HepG2 (cell line): ENCODE results near the gene NECTIN2. TPM values are rescaled to one million over a fixed set of nuclear protein-coding genes. Genes with fewer than 3 reads are reported as not detected.
A peak's percentile ranks its signal among the peaks of the same experiment; 100 is the strongest.

Source experiments
- FOXP4 ChIP-seq: sonication (generic); formaldehyde crosslinking; IDR thresholded peaks from 2 replicates; pipeline ENCODE4 v1.4.0; 2020; ENCODE audit warnings: missing genetic modification reagents
- NFE2 ChIP-seq: sonication (generic); formaldehyde crosslinking; IDR thresholded peaks from 2 replicates; pipeline ENCODE4 v1.4.0; 2020; ENCODE audit warnings: missing genetic modification reagents
- PAXIP1 ChIP-seq: sonication (generic); formaldehyde crosslinking; conservative IDR thresholded peaks from 2 replicates; pipeline ENCODE4 v1.4.0; 2020; ENCODE audit warnings: mild to moderate bottlenecking, missing genetic modification reagents, moderate library complexity
- SKIL ChIP-seq: sonication (generic); formaldehyde crosslinking; IDR thresholded peaks from 2 replicates; pipeline ENCODE4 v1.8.0; 2022; ENCODE audit warnings: missing genetic modification reagents, mild to moderate bottlenecking, moderate library complexity, borderline replicate concordance
- ZC3H4 ChIP-seq: sonication (generic); formaldehyde crosslinking; IDR thresholded peaks from 2 replicates; pipeline ENCODE4 v1.4.0; 2020; ENCODE audit warnings: missing genetic modification reagents, borderline replicate concordance
- ZNF136 ChIP-seq: sonication (generic); formaldehyde crosslinking; IDR thresholded peaks from 2 replicates; pipeline ENCODE4 v1.8.1; 2022; ENCODE audit warnings: low read depth, mild to moderate bottlenecking, moderate library complexity, missing genetic modification reagents
- ZNF18 ChIP-seq: sonication (generic); formaldehyde crosslinking; IDR thresholded peaks from 2 replicates; pipeline ENCODE4 v1.8.0; 2022; ENCODE audit warnings: mild to moderate bottlenecking, missing genetic modification reagents; ENCODE audit not compliant: insufficient replicate concordance
- polyA plus RNA-seq, 8 experiments: library from polyadenylated mRNA; depleted of rRNA in 3 of 8; stranded (reverse) in 7 of 8; unstranded in 1 of 8; fragments of >200 nt; fragmentation: Illumina TruSeq in 4 of 8; extraction: Trizol in 4 of 8; gene quantifications; 2 replicates each; pipeline versions ENCODE4 v1.2.1 to v1.2.3, GENCODE V29; 2011 to 2016; ENCODE audit warnings: low read depth in 4 of 8, missing spikeins in 1 of 8, mixed read lengths in 1 of 8; ENCODE audit not compliant: insufficient read depth in 1 of 8
- total RNA-seq, 5 experiments: library from RNA; depleted of rRNA; stranded (reverse); fragments of >200 nt; fragmentation: Illumina TruSeq; extraction: Trizol; gene quantifications; 2 replicates each; pipeline ENCODE4 v1.2.3, GENCODE V29; 2016; ENCODE audit warnings: low read depth in 1 of 5
- TF ChIP-seq, protein P1 (sequence below): IDR thresholded peaks from 2 replicates; pipeline ENCODE4 v1.6.1; 2016; ENCODE audit warnings: low read depth, missing genetic modification reagents, missing compliant biosample characterization
- TF ChIP-seq, protein P2 (sequence below): IDR thresholded peaks from 2 replicates; pipeline ENCODE4 v1.6.1; 2016

NECTIN2 gene
- total and polyA plus RNA-seq, 2 of the 13 experiments (the other 11 are each of a cell fraction or from before 2014, with no cell fraction given) = 75.4 to 114 TPM

DNA sequence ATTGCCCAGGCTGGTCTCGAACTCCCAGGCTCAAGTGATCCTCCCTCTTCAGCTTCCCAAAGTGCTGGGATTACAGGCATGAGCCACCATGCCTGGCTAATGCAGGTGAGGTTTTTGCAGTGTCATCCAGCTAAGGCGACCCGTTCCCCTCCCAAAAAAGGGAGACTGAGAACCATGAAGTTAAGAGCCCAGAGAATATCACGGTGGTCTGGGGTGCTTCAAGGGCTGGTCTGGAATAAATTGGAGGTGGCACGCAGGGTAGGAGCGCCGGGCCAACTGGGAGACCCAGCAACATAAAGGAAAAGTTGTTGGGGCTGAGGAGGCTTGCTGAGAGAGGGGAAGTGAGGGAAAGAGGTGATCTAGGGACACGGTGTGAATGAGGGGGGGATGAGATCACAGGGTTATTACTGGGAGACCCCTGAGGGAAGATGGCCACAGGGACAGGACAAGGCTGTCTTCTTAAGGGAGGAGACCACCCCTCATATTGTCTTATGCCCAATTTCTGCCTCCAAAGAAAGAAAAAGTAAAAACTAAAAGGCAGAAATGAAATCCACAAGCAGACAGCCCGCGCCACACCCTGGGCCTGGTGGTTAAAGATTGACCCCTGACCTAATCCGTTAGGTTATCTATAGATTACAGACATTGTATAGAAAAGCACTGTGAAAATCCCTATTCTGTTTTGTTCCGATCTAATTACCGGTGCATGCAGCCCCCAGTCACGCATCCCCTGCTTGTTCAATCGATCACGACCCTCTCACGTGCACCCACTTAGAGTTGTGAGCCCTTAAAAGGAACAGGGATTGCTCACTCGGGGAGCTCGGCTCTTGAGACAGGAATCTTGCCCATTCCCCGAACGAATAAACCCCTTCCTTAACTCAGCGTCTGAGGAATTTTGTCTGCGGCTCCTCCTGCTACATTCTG lies 67.7 kb downstream of the NECTIN2 start (continued):
- TF ChIP-seq, protein P1, sequence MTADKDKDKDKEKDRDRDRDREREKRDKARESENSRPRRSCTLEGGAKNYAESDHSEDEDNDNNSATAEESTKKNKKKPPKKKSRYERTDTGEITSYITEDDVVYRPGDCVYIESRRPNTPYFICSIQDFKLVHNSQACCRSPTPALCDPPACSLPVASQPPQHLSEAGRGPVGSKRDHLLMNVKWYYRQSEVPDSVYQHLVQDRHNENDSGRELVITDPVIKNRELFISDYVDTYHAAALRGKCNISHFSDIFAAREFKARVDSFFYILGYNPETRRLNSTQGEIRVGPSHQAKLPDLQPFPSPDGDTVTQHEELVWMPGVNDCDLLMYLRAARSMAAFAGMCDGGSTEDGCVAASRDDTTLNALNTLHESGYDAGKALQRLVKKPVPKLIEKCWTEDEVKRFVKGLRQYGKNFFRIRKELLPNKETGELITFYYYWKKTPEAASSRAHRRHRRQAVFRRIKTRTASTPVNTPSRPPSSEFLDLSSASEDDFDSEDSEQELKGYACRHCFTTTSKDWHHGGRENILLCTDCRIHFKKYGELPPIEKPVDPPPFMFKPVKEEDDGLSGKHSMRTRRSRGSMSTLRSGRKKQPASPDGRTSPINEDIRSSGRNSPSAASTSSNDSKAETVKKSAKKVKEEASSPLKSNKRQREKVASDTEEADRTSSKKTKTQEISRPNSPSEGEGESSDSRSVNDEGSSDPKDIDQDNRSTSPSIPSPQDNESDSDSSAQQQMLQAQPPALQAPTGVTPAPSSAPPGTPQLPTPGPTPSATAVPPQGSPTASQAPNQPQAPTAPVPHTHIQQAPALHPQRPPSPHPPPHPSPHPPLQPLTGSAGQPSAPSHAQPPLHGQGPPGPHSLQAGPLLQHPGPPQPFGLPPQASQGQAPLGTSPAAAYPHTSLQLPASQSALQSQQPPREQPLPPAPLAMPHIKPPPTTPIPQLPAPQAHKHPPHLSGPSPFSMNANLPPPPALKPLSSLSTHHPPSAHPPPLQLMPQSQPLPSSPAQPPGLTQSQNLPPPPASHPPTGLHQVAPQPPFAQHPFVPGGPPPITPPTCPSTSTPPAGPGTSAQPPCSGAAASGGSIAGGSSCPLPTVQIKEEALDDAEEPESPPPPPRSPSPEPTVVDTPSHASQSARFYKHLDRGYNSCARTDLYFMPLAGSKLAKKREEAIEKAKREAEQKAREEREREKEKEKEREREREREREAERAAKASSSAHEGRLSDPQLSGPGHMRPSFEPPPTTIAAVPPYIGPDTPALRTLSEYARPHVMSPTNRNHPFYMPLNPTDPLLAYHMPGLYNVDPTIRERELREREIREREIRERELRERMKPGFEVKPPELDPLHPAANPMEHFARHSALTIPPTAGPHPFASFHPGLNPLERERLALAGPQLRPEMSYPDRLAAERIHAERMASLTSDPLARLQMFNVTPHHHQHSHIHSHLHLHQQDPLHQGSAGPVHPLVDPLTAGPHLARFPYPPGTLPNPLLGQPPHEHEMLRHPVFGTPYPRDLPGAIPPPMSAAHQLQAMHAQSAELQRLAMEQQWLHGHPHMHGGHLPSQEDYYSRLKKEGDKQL = 0 out of 2 replicates have a peak, but pooled peaks have one; percentile 8
- TF ChIP-seq PAXIP1 (CRISPR knock-in tag) (peak; percentile 33; the same call in 1 of the 2 replicates), ZC3H4 (CRISPR knock-in tag) (peak; percentile 71; the same call in 1 of the 2 replicates), SKIL (CRISPR knock-in tag) (peak; percentile 11; the same call in 1 of the 2 replicates), NFE2 (0 out of 2 replicates have a peak, but pooled peaks have one; percentile 36), FOXP4 (CRISPR knock-in tag) (peak; percentile 23; the same call in 1 of the 2 replicates), ZNF136 (CRISPR knock-in tag) (0 out of 2 replicates have a peak, but pooled peaks have one; percentile 38), ZNF18 (CRISPR knock-in tag) (peak; percentile 25)
- TF ChIP-seq, protein P2, sequence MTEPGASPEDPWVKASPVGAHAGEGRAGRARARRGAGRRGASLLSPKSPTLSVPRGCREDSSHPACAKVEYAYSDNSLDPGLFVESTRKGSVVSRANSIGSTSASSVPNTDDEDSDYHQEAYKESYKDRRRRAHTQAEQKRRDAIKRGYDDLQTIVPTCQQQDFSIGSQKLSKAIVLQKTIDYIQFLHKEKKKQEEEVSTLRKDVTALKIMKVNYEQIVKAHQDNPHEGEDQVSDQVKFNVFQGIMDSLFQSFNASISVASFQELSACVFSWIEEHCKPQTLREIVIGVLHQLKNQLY (CRISPR knock-in tag) = peak; percentile 92
